Measurements from ENCODE around the gene PKP4. TPM values are rescaled to one million over a fixed set of nuclear protein-coding genes. Genes with fewer than 3 reads are reported as not detected.

The PKP4 gene
- total and polyA plus RNA-seq, 2 of the 8 experiments (the other 6 are each of a cell fraction or from before 2014, with no cell fraction given), result 48.2 to 88.0 TPM

DNA sequence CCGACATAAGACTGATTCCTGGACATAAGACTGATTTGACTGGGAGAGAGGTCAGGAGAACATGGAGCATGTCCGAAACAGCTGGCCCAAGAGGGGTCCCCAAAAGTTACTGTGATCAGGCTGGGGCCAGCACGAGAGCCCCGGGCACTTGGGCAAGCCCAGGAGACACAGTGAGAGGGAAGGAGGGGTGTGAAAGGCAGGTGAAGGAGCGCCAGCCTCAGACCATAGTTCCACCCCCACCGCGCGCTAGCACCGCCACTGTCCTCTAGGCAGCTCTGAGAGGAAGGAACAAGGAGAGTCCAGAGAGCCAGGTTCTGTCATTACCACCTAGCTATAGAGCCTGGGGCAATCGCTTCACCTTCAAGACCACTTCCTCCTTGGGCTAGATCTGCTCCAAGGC, 260.2 kb downstream of the PKP4 start:
- H3K18ac ChIP-seq (ENCODE audit: extremely low read depth, low read length), result peak overlapping the region; percentile 51; the same call in 1 of the 2 replicates
- H2AFZ ChIP-seq (ENCODE audit: low read length), result no peak overlapping the region
- ChIA-PET POLR2A (ENCODE audit: partially characterized antibody) (no interaction called here), CTCF (ENCODE audit: partially characterized antibody) (interaction anchor here (0.9 to 5.3 kb wide), 6 partner anchors 8 to 43 kb away, joined by 3 to 41 read pairs (median 18); no protein-coding TSS in a partner anchor)
- no peaks in the 10 kb centered on the region for H3K4me1 ChIP-seq (replicated peaks in 1 of 4; ENCODE audit: control insufficient read depth in 3 of 4, insufficient read depth in 4 of 4, low read length in 3 of 4)
- WGBS, 2 experiments (ENCODE audit: extremely low coverage in 1 of 2, insufficient coverage in 1 of 2, insufficient read length in 1 of 2, insufficient replicate concordance in 2 of 2, low coverage in 1 of 2, low lambda C conversion rate in 2 of 2, missing lambda C conversion rate in 1 of 2), result 90% methylated on average over 10 of the region's 10 CpGs; no CpG with 5 or more reads in 1 of the 2 experiments
- no peak overlapping the region for H3K9ac ChIP-seq (replicated peaks in 1 of 4; ENCODE audit: extremely low read depth in 1 of 4, low read depth in 3 of 4, low read length in 3 of 4)
- no peaks in the 10 kb centered on the region for H3K36me3 ChIP-seq (ENCODE audit: control insufficient read depth in 2 of 4, insufficient read depth in 4 of 4, low read length in 3 of 4)
- H4K8ac ChIP-seq (ENCODE audit: extremely low read depth, insufficient read depth, low read length), result no peak overlapping the region; the same call in 1 of the 2 replicates
- no peak overlapping the region for H2BK5ac ChIP-seq (ENCODE audit: low read depth, low read length)
- DNase-seq (ENCODE audit: low read depth in 1 of 2, low spot score in 2 of 2) (no peak), FAIRE-seq (no peak)
- H3K27ac ChIP-seq (ENCODE audit: low read depth, low read length), result no peak overlapping the region
- no peaks in the 10 kb centered on the region for H3K27me3 ChIP-seq (replicated peaks in 1 of 4; ENCODE audit: control insufficient read depth in 3 of 4, extremely low read depth in 1 of 4, insufficient read depth in 3 of 4, low read length in 3 of 4)
- H2BK20ac ChIP-seq (ENCODE audit: low read length), result no peak overlapping the region
- no peak overlapping the region for H2BK15ac ChIP-seq (ENCODE audit: low read length)
- no peak overlapping the region for H4K5ac ChIP-seq (ENCODE audit: insufficient read length, low read depth, low read length)
- no peak overlapping the region for H2AK5ac ChIP-seq (ENCODE audit: low read depth, low read length)
- no peaks in the 10 kb centered on the region for H3K79me2 ChIP-seq (ENCODE audit: control insufficient read depth in 1 of 2, insufficient read depth in 2 of 2, low read length in 2 of 2)
- no peaks in the 10 kb centered on the region for H3K79me1 ChIP-seq (ENCODE audit: low read depth, low read length)
- no peaks in the 10 kb centered on the region for H4K20me1 ChIP-seq (replicated peaks in 1 of 2; ENCODE audit: control insufficient read depth in 1 of 2, insufficient read depth in 2 of 2, low read length in 2 of 2)
- no peak overlapping the region for H3K14ac ChIP-seq (ENCODE audit: insufficient read length)
- no peak overlapping the region for H2BK120ac ChIP-seq (replicated peaks; ENCODE audit: low read depth, low read length)
- H3K9me3 ChIP-seq (ENCODE audit: insufficient read depth in 2 of 2, low read depth in 1 of 2, low read length in 1 of 2), result no peaks in the 10 kb centered on the region
- H3K23ac ChIP-seq (ENCODE audit: insufficient read length), result no peak overlapping the region
- no peak overlapping the region for H4K91ac ChIP-seq (replicated peaks; ENCODE audit: insufficient read length, low read length)
- H3K56ac ChIP-seq (replicated peaks; ENCODE audit: insufficient read length, low read depth, low read length), result no peak overlapping the region
- H3K4ac ChIP-seq (replicated peaks; ENCODE audit: insufficient read length, low read depth, low read length), result no peak overlapping the region
- no peak overlapping the region for H3K4me2 ChIP-seq (ENCODE audit: insufficient read depth in 1 of 2, low read depth in 2 of 2, low read length in 2 of 2)
- H3K4me3 ChIP-seq (ENCODE audit: extremely low read depth in 1 of 4, insufficient read depth in 2 of 4, low read depth in 3 of 4, low read length in 4 of 4), result no peak overlapping the region
- H2BK12ac ChIP-seq (ENCODE audit: low read depth, low read length), result no peak overlapping the region
- no peaks in the 10 kb centered on the region for H3K23me2 ChIP-seq (ENCODE audit: low read depth, low read length)
- TF ChIP-seq RAD21 (IDR thresholded peaks at IDR 0.05 in 1 of 2, conservative IDR thresholded peaks at IDR 0.05 in 1 of 2; ENCODE audit: low read depth in 2 of 2, low read length in 2 of 2) (no peak), ATF2 (IDR thresholded peaks at IDR 0.05; ENCODE audit: low read length) (no peak), SIN3A (conservative IDR thresholded peaks at IDR 0.05 in 1 of 2, IDR thresholded peaks at IDR 0.05 in 1 of 2; ENCODE audit: low read depth in 1 of 2, low read length in 2 of 2) (no peak), POLR2AphosphoS5 (IDR thresholded peaks at IDR 0.05; ENCODE audit: low read depth, low read length) (no peak), SIRT6 (IDR thresholded peaks at IDR 0.05; ENCODE audit: low read length) (no peak), ZNF274 (IDR thresholded peaks at IDR 0.05; ENCODE audit: borderline replicate concordance, extremely low read depth, low read length) (no peak), E2F6 (IDR thresholded peaks at IDR 0.05) (no peak), MAX (IDR thresholded peaks at IDR 0.05) (no peak), GABPA (IDR thresholded peaks at IDR 0.05; ENCODE audit: borderline replicate concordance, insufficient read depth, low read length) (no peak), CHD2 (IDR thresholded peaks at IDR 0.05; ENCODE audit: low read length) (no peak), NRF1 (IDR thresholded peaks at IDR 0.05; ENCODE audit: low read depth, low read length) (no peak)
